ENCODE data around the gene TNFRSF18. TPM values are rescaled to one million over a fixed set of nuclear protein-coding genes. Genes with fewer than 3 reads are reported as not detected.

Gene TNFRSF18
- total and polyA plus RNA-seq, 10 of the 15 experiments (the other 5 are each of a cell fraction or from before 2014, with no cell fraction given): 0.18 to 7.5 (median 1.5) TPM; not detected in 1

GRCh38 chr1:1162597-1163537 is 43.5 kb downstream of the TNFRSF18 start:
- RAD21 ChIA-PET (ENCODE audit: unreplicated experiment): no interaction called here
- TF ChIP-seq JUNB (IDR thresholded peaks at IDR 0.05) (no peak), RELB (IDR thresholded peaks at IDR 0.05; ENCODE audit: low read depth) (no peak), RUNX3 (IDR thresholded peaks at IDR 0.05; ENCODE audit: low read length) (no peak), CEBPB (IDR thresholded peaks at IDR 0.05; ENCODE audit: borderline replicate concordance in 1 of 2, low read depth in 2 of 2, low read length in 2 of 2) (no peak), USF1 (IDR thresholded peaks at IDR 0.05; ENCODE audit: borderline replicate concordance, extremely low read length, insufficient read depth, low read depth, low read length) (no peak), ASH2L (IDR thresholded peaks at IDR 0.05; ENCODE audit: borderline replicate concordance, low read depth) (no peak), RCOR1 (conservative IDR thresholded peaks at IDR 0.05; ENCODE audit: low read depth, low read length) (no peak), FOS (IDR thresholded peaks at IDR 0.05; ENCODE audit: borderline replicate concordance, extremely low read depth, insufficient read length) (no peak), SKIL (IDR thresholded peaks at IDR 0.05; ENCODE audit: low read depth, poor library complexity, severe bottlenecking) (no peak)
- intact Hi-C loops (cut with micrococcal nuclease; ENCODE audit: unreplicated experiment): no loop called here
- H2AFZ ChIP-seq (ENCODE audit: control insufficient read depth, low read depth, low read length): no peak overlapping the region
- in situ Hi-C loops (cut with MboI): no loop called here
- BruUV-seq (replicated peaks): no TSS peak
- CTCF ChIA-PET: no interaction called here
- no peaks in the 10 kb centered on the region for H3K79me2 ChIP-seq (ENCODE audit: control insufficient read depth, insufficient read depth, low read length)
- H3K4me3 ChIP-seq: no peak overlapping the region
- POLR2A ChIA-PET: interaction anchor here (0.6 to 2.0 kb wide), 2 partner anchors 42 to 169 kb away, joined by 3 to 4 read pairs; no protein-coding TSS in a partner anchor
- FAIRE-seq (no peak), DNase-seq (ENCODE audit: low read depth, low spot score) (no peak), ATAC-seq (no peak)
- no peaks in the 10 kb centered on the region for H3K27me3 ChIP-seq (replicated peaks in 1 of 2; ENCODE audit: control insufficient read depth in 2 of 2, insufficient read depth in 2 of 2, low read length in 1 of 2)
- H4K20me1 ChIP-seq (ENCODE audit: control insufficient read depth, insufficient read depth): no peaks in the 10 kb centered on the region
- H3K4me2 ChIP-seq (ENCODE audit: control insufficient read depth, insufficient read depth): no peak overlapping the region
- 60% methylated on average over 59 of the region's 73 CpGs for WGBS (ENCODE audit: insufficient coverage, insufficient replicate concordance, low lambda C conversion rate, missing lambda C conversion rate)
- no peaks in the 10 kb centered on the region for H3K9me3 ChIP-seq (replicated peaks; ENCODE audit: control insufficient read depth, insufficient read depth, low read length)
- SMC1A ChIA-PET (ENCODE audit: uncharacterized antibody, unreplicated experiment): no interaction called here
- H3K4me1 ChIP-seq (ENCODE audit: control insufficient read depth, insufficient read depth, low read length): peaks cover 7% of the 10 kb centered on the region; the same call in 1 of the 2 replicates
- no peak overlapping the region for H3K9ac ChIP-seq (ENCODE audit: control insufficient read depth, insufficient read depth, low read length)
- H3K27ac ChIP-seq (ENCODE audit: control insufficient read depth, insufficient read depth): no peak overlapping the region
- H3K36me3 ChIP-seq (ENCODE audit: control insufficient read depth in 2 of 2, insufficient read depth in 2 of 2, low read length in 1 of 2): no peaks in the 10 kb centered on the region
